ENCODE results near the gene NOSTRIN.

DNA sequence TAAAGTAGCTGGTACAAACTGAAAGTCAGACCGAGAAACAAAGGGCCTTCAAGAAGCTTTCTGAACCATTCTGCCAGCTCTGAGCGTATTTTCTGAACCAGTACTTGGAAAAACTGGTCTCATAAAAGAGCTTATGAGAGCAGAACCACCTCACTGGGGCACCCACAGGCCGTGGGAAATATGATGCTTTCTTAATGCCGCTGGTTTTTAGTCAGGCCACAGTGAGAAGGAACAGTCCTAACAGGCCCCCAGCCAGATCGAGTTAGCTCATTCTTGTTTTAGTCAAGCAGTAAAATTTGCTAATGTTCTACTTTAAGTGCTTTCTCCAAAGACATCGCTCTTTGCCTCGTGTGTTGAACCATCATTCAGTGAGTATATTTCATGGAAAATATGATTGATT, 12.7 kb upstream of the NOSTRIN start:
- TF ChIP-seq, protein P1, sequence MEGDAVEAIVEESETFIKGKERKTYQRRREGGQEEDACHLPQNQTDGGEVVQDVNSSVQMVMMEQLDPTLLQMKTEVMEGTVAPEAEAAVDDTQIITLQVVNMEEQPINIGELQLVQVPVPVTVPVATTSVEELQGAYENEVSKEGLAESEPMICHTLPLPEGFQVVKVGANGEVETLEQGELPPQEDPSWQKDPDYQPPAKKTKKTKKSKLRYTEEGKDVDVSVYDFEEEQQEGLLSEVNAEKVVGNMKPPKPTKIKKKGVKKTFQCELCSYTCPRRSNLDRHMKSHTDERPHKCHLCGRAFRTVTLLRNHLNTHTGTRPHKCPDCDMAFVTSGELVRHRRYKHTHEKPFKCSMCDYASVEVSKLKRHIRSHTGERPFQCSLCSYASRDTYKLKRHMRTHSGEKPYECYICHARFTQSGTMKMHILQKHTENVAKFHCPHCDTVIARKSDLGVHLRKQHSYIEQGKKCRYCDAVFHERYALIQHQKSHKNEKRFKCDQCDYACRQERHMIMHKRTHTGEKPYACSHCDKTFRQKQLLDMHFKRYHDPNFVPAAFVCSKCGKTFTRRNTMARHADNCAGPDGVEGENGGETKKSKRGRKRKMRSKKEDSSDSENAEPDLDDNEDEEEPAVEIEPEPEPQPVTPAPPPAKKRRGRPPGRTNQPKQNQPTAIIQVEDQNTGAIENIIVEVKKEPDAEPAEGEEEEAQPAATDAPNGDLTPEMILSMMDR (IDR thresholded peaks at IDR 0.05) = no peak
- TF ChIP-seq POLR2A (IDR thresholded peaks at IDR 0.05) (no peak), POLR2AphosphoS5 (IDR thresholded peaks at IDR 0.05) (no peak)

All from prostate gland (tissue), 2 donors.